SK-N-SH treated with all-trans-retinoic acid at 6 μM for 48 hours (cell line): Measurements from ENCODE around the gene PTRHD1.

Source experiments
- ATAC-seq: fragments of 200-7000 bp; cut with Tn5 transposase; 3 replicates; pipeline ENCODE4 v1.9.1; 2020; ENCODE audit warnings: mild to moderate bottlenecking, moderate library complexity
- ARNTL ChIP-seq: fragments of 450-650 bp; formaldehyde crosslinking; IDR thresholded peaks from 2 replicates; pipeline ENCODE4 v1.5.0; 2020; ENCODE audit warnings: low read depth, mild to moderate bottlenecking, moderate library complexity, borderline replicate concordance
- BACH2 ChIP-seq: fragments of 250-450 bp; sonication (Bioruptor Pico); IDR thresholded peaks from 2 replicates; pipeline ENCODE4 v1.9.0; 2021; ENCODE audit warnings: mild to moderate bottlenecking, borderline replicate concordance
- CREB5 ChIP-seq: fragments of 250-450 bp; sonication (Bioruptor Pico); IDR thresholded peaks from 2 replicates; pipeline ENCODE4 v1.5.1; 2020; ENCODE audit warnings: low read depth, mild to moderate bottlenecking, moderate library complexity
- CSDC2 ChIP-seq: fragments of 250-450 bp; sonication (Bioruptor Pico); IDR thresholded peaks from 2 replicates; pipeline ENCODE4 v1.5.0; 2020; ENCODE audit warnings: mild to moderate bottlenecking, moderate library complexity
- CSRNP3 ChIP-seq: fragments of 250-450 bp; sonication (Bioruptor Pico); IDR thresholded peaks from 2 replicates; pipeline ENCODE4 v1.5.1; 2021; ENCODE audit warnings: mild to moderate bottlenecking, moderate library complexity
- ESRRG ChIP-seq: fragments of 250-450 bp; sonication (Bioruptor Pico); IDR thresholded peaks from 2 replicates; pipeline ENCODE4 v1.6.1; 2021; ENCODE audit warnings: mild to moderate bottlenecking
- GLIS3 ChIP-seq: fragments of 250-450 bp; sonication (Bioruptor Pico); IDR thresholded peaks from 2 replicates; pipeline ENCODE4 v1.5.0; 2020; ENCODE audit warnings: mild to moderate bottlenecking, moderate library complexity
- ISL1 ChIP-seq: fragments of 250-450 bp; sonication (Bioruptor Pico); IDR thresholded peaks from 2 replicates; pipeline ENCODE4 v2.1.2; 2022; ENCODE audit warnings: mild to moderate bottlenecking, moderate library complexity
- OSR1 ChIP-seq: fragments of 250-450 bp; sonication (Bioruptor Pico); IDR thresholded peaks from 2 replicates; pipeline ENCODE4 v1.8.0; 2022; ENCODE audit warnings: moderate library complexity, mild to moderate bottlenecking, inconsistent platforms
- PATZ1 ChIP-seq: fragments of 250-450 bp; sonication (Bioruptor Pico); IDR thresholded peaks from 2 replicates; pipeline ENCODE4 v1.8.0; 2020; ENCODE audit warnings: mild to moderate bottlenecking, moderate library complexity, borderline replicate concordance
- POU6F1 ChIP-seq: fragments of 250-450 bp; sonication (Bioruptor Pico); IDR thresholded peaks from 2 replicates; pipeline ENCODE4 v1.8.0; 2021; ENCODE audit warnings: low read depth, mild to moderate bottlenecking, moderate library complexity, borderline replicate concordance
- PPARA ChIP-seq: fragments of 250-450 bp; sonication (Bioruptor Pico); IDR thresholded peaks from 2 replicates; pipeline ENCODE4 v1.5.0; 2020; ENCODE audit warnings: mild to moderate bottlenecking, borderline replicate concordance
- RARB ChIP-seq: fragments of 250-450 bp; sonication (Bioruptor Pico); IDR thresholded peaks from 2 replicates; pipeline ENCODE4 v1.8.0; 2021; ENCODE audit warnings: mild to moderate bottlenecking, moderate library complexity
- SNAI2 ChIP-seq: fragments of 250-450 bp; sonication (Bioruptor Pico); IDR thresholded peaks from 2 replicates; pipeline ENCODE4 v1.5.0; 2020; ENCODE audit warnings: mild to moderate bottlenecking, moderate library complexity
- TCF4 ChIP-seq: fragments of 250-450 bp; sonication (Bioruptor Pico); IDR thresholded peaks from 2 replicates; pipeline ENCODE4 v1.8.0; 2021; ENCODE audit warnings: mild to moderate bottlenecking, moderate library complexity, borderline replicate concordance
- TOX ChIP-seq: fragments of 250-450 bp; sonication (Bioruptor Pico); IDR thresholded peaks from 2 replicates; pipeline ENCODE4 v1.8.0; 2021; ENCODE audit warnings: mild to moderate bottlenecking, moderate library complexity, borderline replicate concordance
- TSHZ2 ChIP-seq: fragments of 250-450 bp; sonication (Bioruptor Pico); IDR thresholded peaks from 2 replicates; pipeline ENCODE4 v1.5.0; 2020; ENCODE audit warnings: mild to moderate bottlenecking, moderate library complexity
- ZC3H10 ChIP-seq: fragments of 250-450 bp; sonication (Bioruptor Pico); IDR thresholded peaks from 2 replicates; pipeline ENCODE4 v1.5.1; 2021; ENCODE audit warnings: mild to moderate bottlenecking, moderate library complexity
- ZFP3 ChIP-seq: fragments of 250-450 bp; sonication (Bioruptor Pico); IDR thresholded peaks from 2 replicates; pipeline ENCODE4 v1.5.0; 2020; ENCODE audit warnings: mild to moderate bottlenecking, moderate library complexity
- ZFP30 ChIP-seq: fragments of 450-650 bp; formaldehyde crosslinking; IDR thresholded peaks from 2 replicates; pipeline ENCODE4 v1.5.0; 2022; ENCODE audit warnings: mild to moderate bottlenecking, moderate library complexity
- ZNF565 ChIP-seq: fragments of 450-650 bp; formaldehyde crosslinking; conservative IDR thresholded peaks from 2 replicates; pipeline ENCODE4 v1.5.0; 2020; ENCODE audit warnings: low read depth, mild to moderate bottlenecking, moderate library complexity
- ZNF70 ChIP-seq: fragments of 450-650 bp; formaldehyde crosslinking; IDR thresholded peaks from 2 replicates; pipeline ENCODE4 v1.5.0; 2020; ENCODE audit warnings: mild to moderate bottlenecking, moderate library complexity
- ZNF8 ChIP-seq: fragments of 450-650 bp; formaldehyde crosslinking; IDR thresholded peaks from 2 replicates; pipeline ENCODE4 v1.5.0; 2020; ENCODE audit warnings: mild to moderate bottlenecking, moderate library complexity

Gene PTRHD1

GRCh38 chr2:24842081-24843050 is 49.2 kb upstream of the PTRHD1 start:
- ATAC-seq, result no peak
- TF ChIP-seq TCF4, result no peak
- TF ChIP-seq ZC3H10, result no peak
- TF ChIP-seq RARB (CRISPR knock-in tag), result no peak
- no peak for TF ChIP-seq ZNF565 (CRISPR knock-in tag)
- no peak for TF ChIP-seq ZFP3 (CRISPR knock-in tag)

- ATAC-seq, result no peak
- TF ChIP-seq OSR1 (CRISPR knock-in tag) (no peak), CSRNP3 (CRISPR knock-in tag) (no peak), BACH2 (CRISPR knock-in tag) (no peak), RARB (CRISPR knock-in tag) (no peak), SNAI2 (no peak), TSHZ2 (CRISPR knock-in tag) (no peak), ZC3H10 (no peak), ZFP30 (CRISPR knock-in tag) (no peak), TCF4 (no peak), ZNF8 (CRISPR knock-in tag) (no peak), POU6F1 (CRISPR knock-in tag) (no peak), CSDC2 (CRISPR knock-in tag) (no peak), ARNTL (no peak), TOX (no peak), GLIS3 (CRISPR knock-in tag) (no peak), ZNF70 (CRISPR knock-in tag) (no peak), PATZ1 (no peak), PPARA (CRISPR knock-in tag) (no peak)
- TF ChIP-seq, all 23 proteins: peak for 0
Measured at GRCh38 chr2:24840962-24841945, 48.1 kb upstream of the PTRHD1 start.

GRCh38 chr2:24840164-24840869 is 47.1 kb upstream of the PTRHD1 start:
- ATAC-seq, result no peak
- TF ChIP-seq CSDC2 (CRISPR knock-in tag) (no peak), RARB (CRISPR knock-in tag) (no peak), ARNTL (no peak), ZNF70 (CRISPR knock-in tag) (no peak), CREB5 (CRISPR knock-in tag) (no peak), ESRRG (CRISPR knock-in tag) (no peak), TOX (no peak), PPARA (CRISPR knock-in tag) (no peak), ZFP30 (CRISPR knock-in tag) (no peak), ISL1 (CRISPR knock-in tag) (no peak), GLIS3 (CRISPR knock-in tag) (no peak), CSRNP3 (CRISPR knock-in tag) (no peak)
